ENCODE measurements around the gene AP1S1. TPM values are rescaled to one million over a fixed set of nuclear protein-coding genes. Genes with fewer than 3 reads are reported as not detected.

Gene AP1S1
- total and polyA plus RNA-seq, 2 of the 13 experiments (the other 11 are each of a cell fraction or from before 2014, with no cell fraction given): 57.5 to 68.1 TPM

DNA sequence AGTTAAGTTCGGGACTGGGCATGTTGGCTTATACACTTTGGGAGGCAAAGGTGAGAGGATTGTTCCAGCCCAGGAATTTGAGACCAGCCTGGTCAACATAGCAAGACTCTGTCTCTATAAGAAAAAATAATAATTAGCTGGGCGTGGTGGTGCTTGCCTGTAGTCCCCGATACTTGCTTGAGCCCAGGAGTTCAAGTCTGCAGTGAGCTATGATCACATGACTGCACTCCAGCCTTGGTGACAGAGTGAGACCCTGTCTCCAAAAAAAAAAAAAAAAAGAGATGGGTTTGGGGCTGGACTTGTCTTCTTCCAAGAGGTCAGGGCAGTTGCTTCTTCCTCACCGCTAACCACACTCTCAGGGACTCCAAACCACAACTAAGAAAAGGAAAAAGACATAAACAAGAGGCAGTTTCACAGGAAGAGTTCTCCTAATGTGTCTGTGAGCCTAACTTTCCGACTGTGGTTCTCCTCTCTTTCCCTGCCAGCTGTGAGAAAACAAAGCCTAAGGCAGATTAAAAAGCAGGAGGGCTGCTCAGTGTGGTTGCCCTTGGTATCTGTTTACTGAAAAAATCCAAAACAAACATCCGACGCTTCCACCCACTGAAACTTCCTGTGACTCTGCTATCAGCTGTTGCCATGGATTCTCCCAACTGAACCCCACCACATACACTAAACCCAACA is 29.8 kb upstream of the AP1S1 start (continued):
- TF ChIP-seq ZZZ3 (CRISPR knock-in tag; IDR thresholded peaks at IDR 0.05; ENCODE audit: borderline replicate concordance): no peak
- no peak for TF ChIP-seq ATAD3A (CRISPR knock-in tag; IDR thresholded peaks at IDR 0.05)
- TF ChIP-seq ZNF234 (CRISPR knock-in tag; conservative IDR thresholded peaks at IDR 0.05): no peak
- no peak for TF ChIP-seq NAIF1 (CRISPR knock-in tag; IDR thresholded peaks at IDR 0.05; ENCODE audit: borderline replicate concordance)
- TF ChIP-seq, protein P1, sequence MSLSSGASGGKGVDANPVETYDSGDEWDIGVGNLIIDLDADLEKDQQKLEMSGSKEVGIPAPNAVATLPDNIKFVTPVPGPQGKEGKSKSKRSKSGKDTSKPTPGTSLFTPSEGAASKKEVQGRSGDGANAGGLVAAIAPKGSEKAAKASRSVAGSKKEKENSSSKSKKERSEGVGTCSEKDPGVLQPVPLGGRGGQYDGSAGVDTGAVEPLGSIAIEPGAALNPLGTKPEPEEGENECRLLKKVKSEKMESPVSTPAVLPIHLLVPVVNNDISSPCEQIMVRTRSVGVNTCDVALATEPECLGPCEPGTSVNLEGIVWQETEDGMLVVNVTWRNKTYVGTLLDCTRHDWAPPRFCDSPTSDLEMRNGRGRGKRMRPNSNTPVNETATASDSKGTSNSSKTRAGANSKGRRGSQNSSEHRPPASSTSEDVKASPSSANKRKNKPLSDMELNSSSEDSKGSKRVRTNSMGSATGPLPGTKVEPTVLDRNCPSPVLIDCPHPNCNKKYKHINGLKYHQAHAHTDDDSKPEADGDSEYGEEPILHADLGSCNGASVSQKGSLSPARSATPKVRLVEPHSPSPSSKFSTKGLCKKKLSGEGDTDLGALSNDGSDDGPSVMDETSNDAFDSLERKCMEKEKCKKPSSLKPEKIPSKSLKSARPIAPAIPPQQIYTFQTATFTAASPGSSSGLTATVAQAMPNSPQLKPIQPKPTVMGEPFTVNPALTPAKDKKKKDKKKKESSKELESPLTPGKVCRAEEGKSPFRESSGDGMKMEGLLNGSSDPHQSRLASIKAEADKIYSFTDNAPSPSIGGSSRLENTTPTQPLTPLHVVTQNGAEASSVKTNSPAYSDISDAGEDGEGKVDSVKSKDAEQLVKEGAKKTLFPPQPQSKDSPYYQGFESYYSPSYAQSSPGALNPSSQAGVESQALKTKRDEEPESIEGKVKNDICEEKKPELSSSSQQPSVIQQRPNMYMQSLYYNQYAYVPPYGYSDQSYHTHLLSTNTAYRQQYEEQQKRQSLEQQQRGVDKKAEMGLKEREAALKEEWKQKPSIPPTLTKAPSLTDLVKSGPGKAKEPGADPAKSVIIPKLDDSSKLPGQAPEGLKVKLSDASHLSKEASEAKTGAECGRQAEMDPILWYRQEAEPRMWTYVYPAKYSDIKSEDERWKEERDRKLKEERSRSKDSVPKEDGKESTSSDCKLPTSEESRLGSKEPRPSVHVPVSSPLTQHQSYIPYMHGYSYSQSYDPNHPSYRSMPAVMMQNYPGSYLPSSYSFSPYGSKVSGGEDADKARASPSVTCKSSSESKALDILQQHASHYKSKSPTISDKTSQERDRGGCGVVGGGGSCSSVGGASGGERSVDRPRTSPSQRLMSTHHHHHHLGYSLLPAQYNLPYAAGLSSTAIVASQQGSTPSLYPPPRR (CRISPR knock-in tag; IDR thresholded peaks at IDR 0.05; ENCODE audit: borderline replicate concordance): peak; percentile 57; the same call in 1 of the 2 replicates
- TF ChIP-seq, protein P2, sequence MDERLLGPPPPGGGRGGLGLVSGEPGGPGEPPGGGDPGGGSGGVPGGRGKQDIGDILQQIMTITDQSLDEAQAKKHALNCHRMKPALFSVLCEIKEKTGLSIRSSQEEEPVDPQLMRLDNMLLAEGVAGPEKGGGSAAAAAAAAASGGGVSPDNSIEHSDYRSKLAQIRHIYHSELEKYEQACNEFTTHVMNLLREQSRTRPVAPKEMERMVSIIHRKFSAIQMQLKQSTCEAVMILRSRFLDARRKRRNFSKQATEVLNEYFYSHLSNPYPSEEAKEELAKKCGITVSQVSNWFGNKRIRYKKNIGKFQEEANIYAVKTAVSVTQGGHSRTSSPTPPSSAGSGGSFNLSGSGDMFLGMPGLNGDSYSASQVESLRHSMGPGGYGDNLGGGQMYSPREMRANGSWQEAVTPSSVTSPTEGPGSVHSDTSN (CRISPR knock-in tag; IDR thresholded peaks at IDR 0.05): no peak
- TF ChIP-seq, protein P3, sequence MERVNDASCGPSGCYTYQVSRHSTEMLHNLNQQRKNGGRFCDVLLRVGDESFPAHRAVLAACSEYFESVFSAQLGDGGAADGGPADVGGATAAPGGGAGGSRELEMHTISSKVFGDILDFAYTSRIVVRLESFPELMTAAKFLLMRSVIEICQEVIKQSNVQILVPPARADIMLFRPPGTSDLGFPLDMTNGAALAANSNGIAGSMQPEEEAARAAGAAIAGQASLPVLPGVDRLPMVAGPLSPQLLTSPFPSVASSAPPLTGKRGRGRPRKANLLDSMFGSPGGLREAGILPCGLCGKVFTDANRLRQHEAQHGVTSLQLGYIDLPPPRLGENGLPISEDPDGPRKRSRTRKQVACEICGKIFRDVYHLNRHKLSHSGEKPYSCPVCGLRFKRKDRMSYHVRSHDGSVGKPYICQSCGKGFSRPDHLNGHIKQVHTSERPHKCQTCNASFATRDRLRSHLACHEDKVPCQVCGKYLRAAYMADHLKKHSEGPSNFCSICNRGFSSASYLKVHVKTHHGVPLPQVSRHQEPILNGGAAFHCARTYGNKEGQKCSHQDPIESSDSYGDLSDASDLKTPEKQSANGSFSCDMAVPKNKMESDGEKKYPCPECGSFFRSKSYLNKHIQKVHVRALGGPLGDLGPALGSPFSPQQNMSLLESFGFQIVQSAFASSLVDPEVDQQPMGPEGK (CRISPR knock-in tag; IDR thresholded peaks at IDR 0.05): peak; percentile 58; the same call in 1 of the 2 replicates
- 0 out of 2 replicates have a peak, but pooled peaks have one; percentile 49 for TF ChIP-seq RBFOX2 (IDR thresholded peaks at IDR 0.05; ENCODE audit: low read depth, low read length)
- TF ChIP-seq, protein P4, sequence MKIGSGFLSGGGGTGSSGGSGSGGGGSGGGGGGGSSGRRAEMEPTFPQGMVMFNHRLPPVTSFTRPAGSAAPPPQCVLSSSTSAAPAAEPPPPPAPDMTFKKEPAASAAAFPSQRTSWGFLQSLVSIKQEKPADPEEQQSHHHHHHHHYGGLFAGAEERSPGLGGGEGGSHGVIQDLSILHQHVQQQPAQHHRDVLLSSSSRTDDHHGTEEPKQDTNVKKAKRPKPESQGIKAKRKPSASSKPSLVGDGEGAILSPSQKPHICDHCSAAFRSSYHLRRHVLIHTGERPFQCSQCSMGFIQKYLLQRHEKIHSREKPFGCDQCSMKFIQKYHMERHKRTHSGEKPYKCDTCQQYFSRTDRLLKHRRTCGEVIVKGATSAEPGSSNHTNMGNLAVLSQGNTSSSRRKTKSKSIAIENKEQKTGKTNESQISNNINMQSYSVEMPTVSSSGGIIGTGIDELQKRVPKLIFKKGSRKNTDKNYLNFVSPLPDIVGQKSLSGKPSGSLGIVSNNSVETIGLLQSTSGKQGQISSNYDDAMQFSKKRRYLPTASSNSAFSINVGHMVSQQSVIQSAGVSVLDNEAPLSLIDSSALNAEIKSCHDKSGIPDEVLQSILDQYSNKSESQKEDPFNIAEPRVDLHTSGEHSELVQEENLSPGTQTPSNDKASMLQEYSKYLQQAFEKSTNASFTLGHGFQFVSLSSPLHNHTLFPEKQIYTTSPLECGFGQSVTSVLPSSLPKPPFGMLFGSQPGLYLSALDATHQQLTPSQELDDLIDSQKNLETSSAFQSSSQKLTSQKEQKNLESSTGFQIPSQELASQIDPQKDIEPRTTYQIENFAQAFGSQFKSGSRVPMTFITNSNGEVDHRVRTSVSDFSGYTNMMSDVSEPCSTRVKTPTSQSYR (CRISPR knock-in tag; IDR thresholded peaks at IDR 0.05; ENCODE audit: borderline replicate concordance): no peak
- no peak for TF ChIP-seq ZNF124 (CRISPR knock-in tag; IDR thresholded peaks at IDR 0.05)
- no peak for TF ChIP-seq MBD4 (IDR thresholded peaks at IDR 0.05; ENCODE audit: borderline replicate concordance, low read length)
- no peak for TF ChIP-seq ZNF83 (CRISPR knock-in tag; IDR thresholded peaks at IDR 0.05; ENCODE audit: borderline replicate concordance)
- no peak for TF ChIP-seq ZC3H13 (CRISPR knock-in tag; IDR thresholded peaks at IDR 0.05)
- no peak for TF ChIP-seq KDM5A (IDR thresholded peaks at IDR 0.05; ENCODE audit: borderline replicate concordance, low read length)

All from HepG2 (cell line).